MCF 10A (cell line): Measurements from ENCODE around the gene CEP83. TPM values are rescaled to one million over a fixed set of nuclear protein-coding genes. Genes with fewer than 3 reads are reported as not detected.

Experiments
- BruUV-seq: library from RNA; stranded (reverse); fragments of 400-500 nt; replicated peaks from 2 replicates; lab custom pipeline; 2021; lab: Mats Ljungman, UMichigan
- CTCF ChIA-PET: fragments of 300-600 bp; sonication (Branson Sonifier 250); formaldehyde crosslinking; extraction: SDS; loops from one replicate; lab custom pipeline; 2021; ENCODE audit warnings: antibody characterized with exemption, inconsistent platforms; lab: Yijun Ruan, JAX
- POLR2A ChIA-PET: fragments of 300-600, 350-650 bp; sonication (Branson Sonifier 250); formaldehyde crosslinking; extraction: SDS; loops from one replicate; lab custom pipeline; 2020; ENCODE audit warnings: antibody characterized with exemption, inconsistent platforms; lab: Yijun Ruan, JAX
- DNase-seq: peaks from one replicate; pipeline ENCODE4 v3.0.0-alpha.2; 2018; ENCODE audit not compliant: unreplicated experiment
- H3K27ac Mint-ChIP-seq: one replicate; pipeline ENCODE4 v1.8.0; 2022; ENCODE audit warnings: mild to moderate bottlenecking, low read depth, mixed read lengths; ENCODE audit not compliant: unreplicated experiment
- H3K27me3 Mint-ChIP-seq: one replicate; pipeline ENCODE4 v1.8.0; 2022; ENCODE audit warnings: mixed read lengths; ENCODE audit not compliant: insufficient read depth, unreplicated experiment
- H3K36me3 Mint-ChIP-seq: one replicate; pipeline ENCODE4 v1.8.0; 2022; ENCODE audit warnings: mild to moderate bottlenecking, moderate library complexity, mixed read lengths; ENCODE audit not compliant: insufficient read depth, unreplicated experiment
- H3K4me1 Mint-ChIP-seq: one replicate; pipeline ENCODE4 v1.8.0; 2022; ENCODE audit warnings: mixed read lengths; ENCODE audit not compliant: insufficient read depth, unreplicated experiment
- H3K4me3 Mint-ChIP-seq: one replicate; pipeline ENCODE4 v1.8.0; 2022; ENCODE audit warnings: mild to moderate bottlenecking, moderate library complexity, mixed read lengths; ENCODE audit not compliant: unreplicated experiment
- H3K9me3 Mint-ChIP-seq: one replicate; pipeline ENCODE4 v1.8.0; 2022; ENCODE audit warnings: mixed read lengths; ENCODE audit not compliant: unreplicated experiment
- intact Hi-C: fragments of 100-400 bp; cut with micrococcal nuclease; formaldehyde crosslinking; loops from 2 replicates; pipeline ENCODE4 v1.14.1; 2022
- total RNA-seq: library from RNA; stranded (reverse); gene quantifications from 2 replicates; pipeline ENCODE4 v1.2.3, GENCODE V29; 2022
- TF ChIP-seq, protein P1 (sequence below): fragments of 200-600 bp; IDR thresholded peaks from one replicate; pipeline ENCODE4 v1.8.0; 2022; ENCODE audit warnings: antibody characterized with exemption, mild to moderate bottlenecking; ENCODE audit not compliant: unreplicated experiment

CEP83 gene
- total RNA-seq, 1 experiment from 2014 or later: 28.1 TPM

DNA sequence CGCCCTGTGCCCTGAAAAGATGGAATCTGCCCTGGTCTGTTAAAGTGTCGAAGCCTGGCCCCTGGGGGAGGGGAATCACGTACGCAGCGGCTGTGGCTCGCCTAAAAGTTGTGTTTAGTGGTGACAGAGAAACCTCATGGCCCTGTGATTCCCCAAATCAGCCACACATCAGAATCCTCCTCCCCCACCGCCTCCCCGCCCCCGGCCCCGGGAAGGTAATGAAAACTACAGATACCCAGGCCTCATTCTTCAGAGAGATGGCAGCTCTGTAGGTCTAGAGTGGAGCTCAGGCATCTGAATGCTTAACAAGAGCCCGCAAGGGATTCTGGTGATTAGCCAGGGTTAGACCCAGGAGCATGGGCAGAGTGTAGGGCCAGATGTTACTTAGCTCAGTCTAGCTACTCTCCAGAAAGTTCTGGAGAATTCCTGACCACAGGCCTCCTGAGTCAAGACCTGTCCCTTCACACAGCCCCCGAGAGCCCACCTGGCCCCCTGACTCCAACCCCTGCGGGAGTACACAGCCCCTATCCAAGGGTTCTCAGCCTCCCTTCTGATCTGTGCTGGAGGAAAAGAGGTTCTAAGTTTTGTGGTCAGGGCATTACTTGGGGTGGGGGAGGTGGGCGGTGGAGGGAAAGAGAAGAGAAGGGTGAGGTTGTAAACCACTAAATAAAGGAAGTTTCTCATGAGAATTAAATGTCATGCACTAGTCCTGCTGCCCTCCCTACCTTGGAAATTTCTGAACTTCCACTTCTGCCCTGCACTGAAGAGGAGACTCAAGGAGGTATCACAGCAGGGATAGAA is 196.5 kb downstream of the CEP83 start:
- Mint-ChIP-seq H3K27ac (peak overlapping the region; percentile 87), H3K4me1 (peaks cover 13% of the 10 kb centered on the region), H3K36me3 (peaks cover 6% of the 10 kb centered on the region), H3K4me3 (peak overlapping the region; percentile 81), H3K9me3 (no peaks in the 10 kb centered on the region), H3K27me3 (no peaks in the 10 kb centered on the region)
- intact Hi-C loops: loop anchor here (10.0 kb wide), 1 partner anchor 128 kb away; no protein-coding TSS in a partner anchor
- BruUV-seq: no TSS peak
- POLR2A ChIA-PET: interaction anchor here (0.6 to 2.1 kb wide), 10 partner anchors 9 to 443 kb away, joined by 3 to 12 read pairs (median 4); no protein-coding TSS in a partner anchor
- no peak for DNase-seq
- CTCF ChIA-PET: interaction anchor here (0.5 to 1.2 kb wide), 3 partner anchors 9 to 670 kb away, joined by 3 read pairs; no protein-coding TSS in a partner anchor
- TF ChIP-seq, protein P1, sequence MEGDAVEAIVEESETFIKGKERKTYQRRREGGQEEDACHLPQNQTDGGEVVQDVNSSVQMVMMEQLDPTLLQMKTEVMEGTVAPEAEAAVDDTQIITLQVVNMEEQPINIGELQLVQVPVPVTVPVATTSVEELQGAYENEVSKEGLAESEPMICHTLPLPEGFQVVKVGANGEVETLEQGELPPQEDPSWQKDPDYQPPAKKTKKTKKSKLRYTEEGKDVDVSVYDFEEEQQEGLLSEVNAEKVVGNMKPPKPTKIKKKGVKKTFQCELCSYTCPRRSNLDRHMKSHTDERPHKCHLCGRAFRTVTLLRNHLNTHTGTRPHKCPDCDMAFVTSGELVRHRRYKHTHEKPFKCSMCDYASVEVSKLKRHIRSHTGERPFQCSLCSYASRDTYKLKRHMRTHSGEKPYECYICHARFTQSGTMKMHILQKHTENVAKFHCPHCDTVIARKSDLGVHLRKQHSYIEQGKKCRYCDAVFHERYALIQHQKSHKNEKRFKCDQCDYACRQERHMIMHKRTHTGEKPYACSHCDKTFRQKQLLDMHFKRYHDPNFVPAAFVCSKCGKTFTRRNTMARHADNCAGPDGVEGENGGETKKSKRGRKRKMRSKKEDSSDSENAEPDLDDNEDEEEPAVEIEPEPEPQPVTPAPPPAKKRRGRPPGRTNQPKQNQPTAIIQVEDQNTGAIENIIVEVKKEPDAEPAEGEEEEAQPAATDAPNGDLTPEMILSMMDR: no peak

DNA sequence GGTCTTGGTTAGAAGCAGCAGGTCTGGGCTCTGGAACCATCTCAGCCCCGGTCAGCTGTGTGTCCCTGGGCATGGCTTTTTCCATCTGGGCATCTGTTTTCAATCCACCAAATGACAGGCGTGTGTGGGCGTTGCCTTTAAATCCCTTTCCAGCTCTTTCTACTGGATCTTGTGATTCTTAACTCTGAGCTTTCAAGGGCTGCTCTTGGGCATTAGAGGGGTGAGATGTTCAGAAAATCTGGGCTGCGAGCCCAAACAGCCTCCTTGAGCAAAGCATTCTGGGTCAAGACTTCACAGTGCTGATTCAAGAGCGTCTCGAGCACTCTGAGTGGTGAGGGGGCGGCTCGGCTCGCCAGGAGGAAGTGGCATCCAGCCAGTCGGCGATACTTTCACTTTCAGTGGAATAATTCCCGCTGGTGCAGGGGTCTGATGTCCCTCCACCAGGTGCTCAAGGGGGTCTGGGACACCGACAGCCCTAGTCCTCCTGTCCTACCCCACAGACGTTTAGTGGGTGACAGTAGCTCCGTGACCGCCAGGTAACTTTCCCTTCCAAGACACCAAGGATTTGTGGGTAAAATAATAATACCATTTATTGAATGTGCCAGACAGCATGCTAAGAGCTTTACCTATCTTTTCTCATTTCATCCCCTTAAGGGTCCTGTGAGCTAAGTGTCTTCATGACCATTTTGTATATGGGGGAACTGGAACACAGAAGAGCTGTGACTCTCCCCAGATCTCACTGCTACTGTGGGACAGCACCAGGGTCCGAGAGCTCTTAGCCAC is 197.2 kb downstream of the CEP83 start:
- POLR2A ChIA-PET: interaction anchor here (0.6 to 2.1 kb wide), 13 partner anchors 10 to 1981 kb away, joined by 3 to 12 read pairs (median 3); no protein-coding TSS in a partner anchor
- intact Hi-C loops: loop anchor here (10.0 kb wide), 1 partner anchor 128 kb away; no protein-coding TSS in a partner anchor
- H3K9me3 Mint-ChIP-seq: no peaks in the 10 kb centered on the region
- TF ChIP-seq, protein P1: no peak
- CTCF ChIA-PET: interaction anchor here (0.5 to 1.2 kb wide), 3 partner anchors 8 to 671 kb away, joined by 3 read pairs; no protein-coding TSS in a partner anchor
- H3K36me3 Mint-ChIP-seq: peaks cover 6% of the 10 kb centered on the region
- H3K4me1 Mint-ChIP-seq: peaks cover 13% of the 10 kb centered on the region
- H3K27ac Mint-ChIP-seq: peak overlapping the region; percentile 87
- peak overlapping the region; percentile 81 for H3K4me3 Mint-ChIP-seq
- peak; percentile 87 for DNase-seq
- BruUV-seq: TSS peak; percentile 79
- no peaks in the 10 kb centered on the region for H3K27me3 Mint-ChIP-seq

DNA sequence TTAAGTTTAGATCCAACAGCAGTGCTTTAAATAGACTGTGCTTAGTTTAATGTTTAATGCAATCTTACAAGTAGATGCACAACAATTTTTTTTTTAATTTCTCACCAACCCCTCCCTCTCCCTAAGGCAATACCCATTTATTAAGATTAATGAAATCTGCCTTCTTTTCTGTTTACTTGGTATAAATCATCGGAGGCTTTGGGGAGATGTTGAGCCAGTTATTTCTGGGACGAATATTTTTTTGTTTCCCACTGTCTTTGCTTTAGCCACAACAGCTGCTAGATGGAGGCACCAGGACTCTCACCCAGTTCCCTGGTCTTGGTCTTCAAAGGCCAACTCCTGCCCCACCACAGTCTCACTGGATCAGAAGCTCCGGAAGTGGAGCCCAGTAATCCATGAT is 197.9 kb downstream of the CEP83 start:
- no peaks in the 10 kb centered on the region for H3K9me3 Mint-ChIP-seq
- CTCF ChIA-PET: interaction anchor here (0.6 kb wide), 1 partner anchor 841 kb away, joined by 3 read pairs; no protein-coding TSS in a partner anchor
- intact Hi-C loops: loop anchor here (10.0 kb wide), 1 partner anchor 127 kb away; no protein-coding TSS in a partner anchor
- BruUV-seq: no TSS peak
- POLR2A ChIA-PET: interaction anchor here (0.7 to 2.1 kb wide), 8 partner anchors 11 to 1980 kb away, joined by 3 to 12 read pairs (median 4); no protein-coding TSS in a partner anchor
- no peak overlapping the region for H3K27ac Mint-ChIP-seq
- no peak for DNase-seq
- H3K4me3 Mint-ChIP-seq: peak overlapping the region; percentile 81
- TF ChIP-seq, protein P1: no peak
- H3K27me3 Mint-ChIP-seq: no peaks in the 10 kb centered on the region
- peaks cover 10% of the 10 kb centered on the region for H3K4me1 Mint-ChIP-seq
- H3K36me3 Mint-ChIP-seq: peaks cover 1% of the 10 kb centered on the region
